ENCODE measurements around the gene TBX2.
"Not testable (repeated sequence)": the region's sequence is repeated elsewhere in the genome, so short reads cannot be mapped to it uniquely, and the experiment has no call there.

The TBX2 gene

DNA sequence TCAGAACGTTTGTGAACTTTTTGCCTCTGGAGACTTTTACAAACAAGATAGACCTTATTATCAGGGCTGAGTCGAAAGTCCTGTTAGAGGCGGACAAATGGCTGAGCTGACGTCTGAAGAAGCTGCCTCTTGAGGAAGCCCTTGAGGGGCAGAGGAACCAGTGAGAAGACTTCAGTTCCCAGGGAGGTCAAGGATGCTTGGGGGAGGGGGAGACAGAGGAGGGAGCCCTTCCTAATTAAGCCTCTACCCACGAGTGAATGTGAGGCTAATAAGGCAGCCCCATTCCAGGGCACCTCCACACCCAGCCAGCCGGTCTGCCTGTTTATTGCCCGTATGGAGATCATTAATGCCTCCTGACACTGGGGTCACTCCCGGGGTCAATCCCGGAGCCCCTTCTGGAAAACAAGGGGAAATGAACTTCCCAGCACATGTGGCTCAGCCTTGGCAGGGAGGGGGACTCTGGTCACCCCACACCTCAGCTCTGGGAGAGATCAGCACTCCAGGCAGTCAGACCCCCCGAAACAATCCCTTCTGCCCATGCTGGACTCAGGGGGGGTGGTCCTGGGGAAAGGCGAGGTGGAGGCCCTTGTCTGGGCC, 43.3 kb downstream of the TBX2 start:
- TF ChIP-seq, protein P1, sequence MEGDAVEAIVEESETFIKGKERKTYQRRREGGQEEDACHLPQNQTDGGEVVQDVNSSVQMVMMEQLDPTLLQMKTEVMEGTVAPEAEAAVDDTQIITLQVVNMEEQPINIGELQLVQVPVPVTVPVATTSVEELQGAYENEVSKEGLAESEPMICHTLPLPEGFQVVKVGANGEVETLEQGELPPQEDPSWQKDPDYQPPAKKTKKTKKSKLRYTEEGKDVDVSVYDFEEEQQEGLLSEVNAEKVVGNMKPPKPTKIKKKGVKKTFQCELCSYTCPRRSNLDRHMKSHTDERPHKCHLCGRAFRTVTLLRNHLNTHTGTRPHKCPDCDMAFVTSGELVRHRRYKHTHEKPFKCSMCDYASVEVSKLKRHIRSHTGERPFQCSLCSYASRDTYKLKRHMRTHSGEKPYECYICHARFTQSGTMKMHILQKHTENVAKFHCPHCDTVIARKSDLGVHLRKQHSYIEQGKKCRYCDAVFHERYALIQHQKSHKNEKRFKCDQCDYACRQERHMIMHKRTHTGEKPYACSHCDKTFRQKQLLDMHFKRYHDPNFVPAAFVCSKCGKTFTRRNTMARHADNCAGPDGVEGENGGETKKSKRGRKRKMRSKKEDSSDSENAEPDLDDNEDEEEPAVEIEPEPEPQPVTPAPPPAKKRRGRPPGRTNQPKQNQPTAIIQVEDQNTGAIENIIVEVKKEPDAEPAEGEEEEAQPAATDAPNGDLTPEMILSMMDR (IDR thresholded peaks at IDR 0.05; ENCODE audit: low read depth, low read length, missing control alignments), result no peak
- in situ Hi-C loops (cut with HindIII; ENCODE audit: low sequenced_read_pairs), result no loop called here
- DNase-seq (ENCODE audit: low read depth), result no peak
- H3K4me3 ChIP-seq (ENCODE audit: low read depth, low read length), result no peak overlapping the region

DNA sequence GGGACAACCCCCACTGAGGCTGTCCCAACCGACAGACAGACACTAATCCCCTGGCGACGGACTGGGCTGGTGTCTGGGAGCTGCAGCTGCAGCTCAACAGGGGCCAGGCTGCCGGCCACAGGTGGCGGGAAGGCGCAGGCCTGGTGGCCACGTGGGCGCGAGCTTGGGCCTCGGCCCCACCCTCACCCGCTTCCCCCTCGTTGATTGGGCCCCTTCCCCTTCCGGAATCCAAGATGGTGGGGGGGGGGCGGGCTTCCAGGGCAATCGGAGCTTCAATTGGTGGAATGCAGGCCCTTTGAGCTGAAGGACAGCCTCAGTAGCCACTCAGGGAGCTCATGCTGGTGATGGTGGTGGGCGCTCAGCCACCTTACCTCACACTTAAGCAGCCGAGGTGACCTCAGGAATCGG, 43.8 kb downstream of the TBX2 start:
- DNase-seq (ENCODE audit: low read depth), result no peak
- TF ChIP-seq, protein P1 (IDR thresholded peaks at IDR 0.05; ENCODE audit: low read depth, low read length, missing control alignments), result no peak
- in situ Hi-C loops (cut with HindIII; ENCODE audit: low sequenced_read_pairs), result no loop called here
- H3K4me3 ChIP-seq (ENCODE audit: low read depth, low read length), result no peak overlapping the region

DNA sequence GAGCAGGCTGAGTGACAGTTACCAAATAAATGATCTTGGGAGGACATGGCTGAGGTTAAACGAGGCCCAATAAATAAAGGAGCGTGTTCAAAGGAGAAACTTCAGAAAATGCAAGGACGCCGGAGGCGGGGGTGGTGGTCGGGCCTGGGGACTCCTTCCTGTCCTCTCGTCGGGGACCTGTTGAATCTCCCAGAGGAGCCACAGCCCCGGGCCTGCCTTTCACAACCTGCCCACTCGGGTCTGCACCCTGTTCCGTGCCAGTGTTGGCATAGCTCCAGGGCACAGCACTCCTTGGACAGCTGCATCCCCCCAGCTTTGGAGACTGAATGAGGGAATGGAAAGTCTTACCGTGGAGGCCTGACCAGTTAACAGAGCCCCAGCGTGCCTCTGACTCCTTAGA, 44.4 kb downstream of the TBX2 start:
- H3K4me3 ChIP-seq (ENCODE audit: low read depth, low read length), result no peak overlapping the region
- TF ChIP-seq, protein P1 (IDR thresholded peaks at IDR 0.05; ENCODE audit: low read depth, low read length, missing control alignments), result no peak
- in situ Hi-C loops (cut with HindIII; ENCODE audit: low sequenced_read_pairs), result no loop called here
- DNase-seq (ENCODE audit: low read depth), result no peak

DNA sequence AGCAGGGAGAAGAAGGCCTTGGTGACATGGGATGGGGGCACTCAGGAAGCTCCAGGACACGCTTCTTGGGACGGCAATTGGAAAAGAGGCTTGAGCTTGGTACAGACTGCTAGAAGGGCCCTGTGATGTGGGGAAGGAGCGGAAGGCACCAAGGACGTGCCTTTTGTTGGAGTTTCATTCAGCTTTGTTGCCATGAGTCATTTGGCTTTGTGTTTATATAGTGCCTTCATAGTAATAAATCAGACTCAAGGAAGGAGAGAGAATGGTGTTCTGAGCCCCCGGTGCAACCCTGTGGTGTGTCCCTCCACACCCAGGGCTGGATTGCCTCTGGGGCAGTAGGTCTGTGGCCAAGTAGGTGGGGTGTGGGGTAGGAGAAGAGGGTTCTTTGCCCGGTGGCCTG, 45.2 kb downstream of the TBX2 start:
- no peak overlapping the region for H3K4me3 ChIP-seq (ENCODE audit: low read depth, low read length)
- in situ Hi-C loops (cut with HindIII; ENCODE audit: low sequenced_read_pairs), result no loop called here
- TF ChIP-seq, protein P1 (IDR thresholded peaks at IDR 0.05; ENCODE audit: low read depth, low read length, missing control alignments), result no peak
- DNase-seq (ENCODE audit: low read depth), result no peak

DNA sequence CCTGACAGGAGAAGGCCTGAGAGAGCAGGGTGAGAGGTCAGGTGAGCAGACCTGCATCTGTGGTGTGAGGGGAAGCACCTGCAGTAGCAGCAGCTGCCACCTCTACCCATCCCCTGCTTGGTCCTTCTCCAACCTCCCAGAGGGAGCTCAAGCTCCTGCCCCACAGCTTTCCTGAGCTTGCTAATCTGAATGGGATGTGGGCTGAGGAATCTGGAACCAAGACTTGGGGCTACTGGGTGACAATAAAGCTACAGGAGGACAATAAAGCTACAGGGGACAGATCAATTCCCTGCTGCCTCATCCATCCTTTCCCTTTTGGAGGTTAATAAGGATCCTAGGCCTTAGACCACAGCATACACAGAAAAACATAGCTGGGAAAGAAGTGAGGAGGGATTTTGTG, 47.7 kb downstream of the TBX2 start:
- no peak overlapping the region for H3K4me3 ChIP-seq (ENCODE audit: low read depth, low read length)

DNA sequence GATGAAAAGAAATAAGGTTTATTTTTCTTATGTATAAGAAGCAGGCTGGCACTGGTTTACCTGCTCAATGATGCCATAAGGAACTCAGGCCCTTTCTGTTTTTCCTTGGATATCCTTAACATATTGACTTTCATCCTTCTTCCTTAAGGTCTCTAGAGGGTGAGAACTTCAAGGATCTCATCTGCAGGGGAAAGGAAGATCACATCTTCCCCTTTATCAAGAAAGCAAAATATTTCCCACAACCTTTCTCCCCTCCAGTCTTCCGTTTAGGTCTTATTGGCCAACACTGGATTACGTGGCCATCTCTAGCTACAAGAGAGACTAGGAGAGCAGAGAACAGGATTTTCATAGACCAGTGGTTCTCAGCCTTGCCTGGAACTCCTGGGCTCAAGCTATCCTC, 48.4 kb downstream of the TBX2 start:
- no peak overlapping the region for H3K4me3 ChIP-seq (ENCODE audit: low read depth, low read length)
- DNase-seq (ENCODE audit: low read depth), result no peak
- TF ChIP-seq, protein P1 (IDR thresholded peaks at IDR 0.05; ENCODE audit: low read depth, low read length, missing control alignments), result no peak
- in situ Hi-C loops (cut with HindIII; ENCODE audit: low sequenced_read_pairs), result no loop called here

More for the DNA sequence above, 47.7 kb downstream of the TBX2 start:
- TF ChIP-seq, protein P1 (IDR thresholded peaks at IDR 0.05; ENCODE audit: low read depth, low read length, missing control alignments), result no peak
- in situ Hi-C loops (cut with HindIII; ENCODE audit: low sequenced_read_pairs), result no loop called here
- no peak for DNase-seq (ENCODE audit: low read depth)

DNA sequence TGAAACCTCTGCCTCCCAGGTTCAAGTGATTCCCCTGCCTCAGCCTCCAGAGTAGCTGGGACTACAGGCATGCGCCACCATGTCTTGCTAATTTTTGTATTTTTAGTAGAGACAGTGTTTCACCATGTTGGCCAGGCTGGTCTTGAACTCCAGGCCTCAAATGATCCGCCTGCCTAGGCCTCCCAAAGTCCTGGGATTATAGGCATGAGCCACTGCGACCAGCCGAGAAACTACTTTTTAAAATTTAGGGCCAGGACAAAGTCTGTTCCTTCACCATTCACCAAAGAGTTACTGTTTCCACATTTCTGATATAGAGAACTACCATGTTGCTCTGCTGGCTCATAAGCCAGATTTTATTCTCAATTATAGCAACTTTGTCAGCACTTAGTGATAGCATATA, 49.5 kb downstream of the TBX2 start:
- DNase-seq (ENCODE audit: low read depth); H3K4me3 ChIP-seq (ENCODE audit: low read depth, low read length); in situ Hi-C loops (cut with HindIII; ENCODE audit: low sequenced_read_pairs): not testable (repeated sequence)

All from astrocyte of the cerebellum (primary cell).